Kidney (tissue), 14 donors: ENCODE measurements around the gene PAM16. TPM values are rescaled to one million over a fixed set of nuclear protein-coding genes. Genes with fewer than 3 reads are reported as not detected.

Experiments used
- DNase-seq, 5 donors: peaks; one replicate each; pipeline ENCODE4 v3.0.0-alpha.2; 2013 to 2020
- FAIRE-seq: peaks from 2 replicates; lab custom pipeline; 2012; peaks lifted over from hg19 to GRCh38; lab: Jason Lieb, UNC
- H3K27ac ChIP-seq, 2 donors: one replicate each; pipeline ENCODE4 v1.7.0; 2013; ENCODE audit warnings: low read depth in 2 of 2, low read length in 2 of 2, inconsistent platforms in 1 of 2
- H3K27me3 ChIP-seq: one replicate; pipeline ENCODE4 v1.7.1; 2013; ENCODE audit warnings: low read length, inconsistent platforms; ENCODE audit not compliant: control insufficient read depth, insufficient read depth
- H3K36me3 ChIP-seq, 3 donors: one replicate each; pipeline versions ENCODE4 v1.7.0 to v1.7.1; 2013; ENCODE audit warnings: low read length in 3 of 3, control low read depth in 1 of 3, inconsistent platforms in 1 of 3; ENCODE audit not compliant: insufficient read depth in 3 of 3, control insufficient read depth in 2 of 3
- H3K4me1 ChIP-seq, 3 donors: one replicate each; pipeline versions ENCODE4 v1.7.0 to v1.7.1; 2013; ENCODE audit warnings: low read length in 3 of 3, inconsistent platforms in 1 of 3, low read depth in 1 of 3; ENCODE audit not compliant: control insufficient read depth in 2 of 3, insufficient read depth in 2 of 3
- H3K4me3 ChIP-seq, 3 donors: one replicate each; pipeline versions ENCODE4 v1.7.0 to v1.8.1; 2013; ENCODE audit warnings: low read length in 3 of 3, control low read depth in 1 of 3, inconsistent platforms in 1 of 3
- H3K9ac ChIP-seq, 3 donors: one replicate each; pipeline versions ENCODE4 v1.7.0 to v1.7.1; 2013; ENCODE audit warnings: low read length in 3 of 3, control low read depth in 1 of 3, inconsistent platforms in 1 of 3
- H3K9me3 ChIP-seq, 3 donors: one replicate each; pipeline versions ENCODE4 v1.7.0 to v1.7.1; 2013; ENCODE audit warnings: low read length in 3 of 3, control low read depth in 1 of 3, inconsistent platforms in 1 of 3; ENCODE audit not compliant: control insufficient read depth in 2 of 3, insufficient read depth in 1 of 3
- CTCF ChIP-seq: IDR thresholded peaks from 3 replicates; pipeline ENCODE4 v1.5.1; 2012; ENCODE audit warnings: mild to moderate bottlenecking, moderate library complexity, borderline replicate concordance; ENCODE audit not compliant: insufficient read depth; ENCODE audit errors: extremely low read depth
- intact Hi-C: fragments of 100-400 bp; cut with DNase I; formaldehyde crosslinking; loops from one replicate; pipeline ENCODE4 v1.11.1; 2022
- polyA plus RNA-seq: library from polyadenylated mRNA; stranded (reverse); fragments of 350-450 nt; fragmentation: Illumina TruSeq; extraction: RNeasy Lipid Tissue Mini Kit (QIAGEN cat#74804); gene quantifications from one replicate; pipeline ENCODE4 v1.2.3, GENCODE V29; 2014; ENCODE audit warnings: low read depth, low replicate concordance; ENCODE audit not compliant: insufficient read depth
- total RNA-seq: library from RNA; stranded (reverse); fragmentation: NEBNext Ultra II Directional; extraction: Animal tissue kit (Norgen Biotek cat#: 25700); gene quantifications from one replicate; pipeline ENCODE4 v1.2.1, GENCODE V29; 2021
- donor health status: control.
- donor health status: control.
- donor health status: control.
- donor health status: control.
- donor health status: control.
- donor health status: DM: yes; HTN: yes; CAD: no.
- donor health status: Normal renal cell carcinoma (clear cell type).

PAM16 gene
- total and polyA plus RNA-seq, 2 donors from 2014 or later, result 29.4 to 61.1 TPM

DNA sequence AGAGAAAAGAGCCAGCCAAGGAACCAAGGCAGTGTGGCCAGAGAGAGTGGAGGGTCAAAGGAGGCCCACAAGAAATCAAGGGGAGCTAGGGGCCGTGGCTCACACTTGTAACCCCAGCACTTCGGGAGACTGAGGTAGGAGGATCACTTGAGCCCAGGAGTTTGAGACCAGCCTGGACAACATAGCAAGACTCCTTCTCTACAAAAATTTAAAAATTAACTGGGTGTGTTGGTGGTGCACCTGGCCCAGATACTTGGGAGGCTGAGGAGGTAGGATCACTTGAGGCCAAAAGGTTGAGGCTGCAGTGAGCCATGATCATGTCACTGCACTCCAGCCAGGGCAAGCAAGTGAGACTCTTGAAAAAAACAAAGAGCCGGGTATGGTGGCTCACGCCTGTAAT, 59.4 kb downstream of the PAM16 start:
- Histone ChIP-seq H3K27me3 (no peaks in the 10 kb centered on the region), H3K9me3 (no peaks in the 10 kb centered on the region), H3K4me3 (no peak overlapping the region), H3K36me3 (no peaks in the 10 kb centered on the region), H3K27ac (no peak overlapping the region), H3K9ac (no peak overlapping the region), H3K4me1 (peaks cover 0 to 21% (median 3%) of the 10 kb centered on the region in 3 donors)
- FAIRE-seq (no peak), DNase-seq (no peak)
- intact Hi-C loops, result loop anchor here (5.0 kb wide), 1 partner anchor 36 kb away; no protein-coding TSS in a partner anchor
- TF ChIP-seq CTCF, result no peak

Other genes with a start within 250 kb of the PAM16 start
- gene ADCY9, start 234.9 kb downstream of the PAM16 start, total RNA-seq, result 23.7 TPM
- gene ADCY9, start 234.9 kb downstream of the PAM16 start, polyA plus RNA-seq, result 6.8 TPM
- gene SRL, start 109.2 kb downstream of the PAM16 start, total RNA-seq, result 3.3 TPM
- gene SRL, start 109.2 kb downstream of the PAM16 start, polyA plus RNA-seq, result 2.6 TPM
- gene TFAP4, start 78.3 kb downstream of the PAM16 start, total RNA-seq, result 11.9 TPM
- gene TFAP4, start 78.3 kb downstream of the PAM16 start, polyA plus RNA-seq, result 3.2 TPM
- gene GLIS2, start 35.3 kb downstream of the PAM16 start, total RNA-seq, result 68.7 TPM
- gene GLIS2, start 35.3 kb downstream of the PAM16 start, polyA plus RNA-seq, result 35.6 TPM
- gene VASN, start 20.5 kb upstream of the PAM16 start, total RNA-seq, result 82.7 TPM
- gene VASN, start 20.5 kb upstream of the PAM16 start, polyA plus RNA-seq, result 75.7 TPM
- 50.1 TPM for gene CORO7, start 65.3 kb upstream of the PAM16 start, total RNA-seq
- gene CORO7, start 65.3 kb upstream of the PAM16 start, polyA plus RNA-seq, result 9.8 TPM
- gene DNAJA3, start 74.5 kb upstream of the PAM16 start, total RNA-seq, result 41.1 TPM
- gene DNAJA3, start 74.5 kb upstream of the PAM16 start, polyA plus RNA-seq, result 49.4 TPM
- gene NMRAL1, start 123.3 kb upstream of the PAM16 start, total RNA-seq, result 54.9 TPM
- gene NMRAL1, start 123.3 kb upstream of the PAM16 start, polyA plus RNA-seq, result 94.1 TPM
- gene HMOX2, start 125.1 kb upstream of the PAM16 start, total RNA-seq, result 56.4 TPM
- 116 TPM for gene HMOX2, start 125.1 kb upstream of the PAM16 start, polyA plus RNA-seq
- 40.8 TPM for gene CDIP1, start 187.5 kb upstream of the PAM16 start, total RNA-seq
- 80.4 TPM for gene CDIP1, start 187.5 kb upstream of the PAM16 start, polyA plus RNA-seq
- gene C16orf96, start 205.0 kb upstream of the PAM16 start, total RNA-seq, result 0.16 TPM
- 0.13 TPM for gene C16orf96, start 205.0 kb upstream of the PAM16 start, polyA plus RNA-seq